Ishikawa (cell line): ENCODE data around the gene SINHCAF.

Source experiments
- CREB1 ChIP-seq: IDR thresholded peaks from 2 replicates; pipeline ENCODE4 v1.6.1; 2012; ENCODE audit warnings: low read depth
- EGR1 ChIP-seq: IDR thresholded peaks from 2 replicates; pipeline ENCODE4 v1.6.1; 2012
- EP300 ChIP-seq: IDR thresholded peaks from 2 replicates; pipeline ENCODE4 v1.6.1; 2012; ENCODE audit warnings: borderline replicate concordance
- TF ChIP-seq, protein P1 (sequence below): IDR thresholded peaks from 2 replicates; pipeline ENCODE4 v1.6.1; 2012; ENCODE audit warnings: low read depth, mild to moderate bottlenecking

- no peak for TF ChIP-seq CREB1
- TF ChIP-seq EGR1, result no peak
- TF ChIP-seq, protein P1, sequence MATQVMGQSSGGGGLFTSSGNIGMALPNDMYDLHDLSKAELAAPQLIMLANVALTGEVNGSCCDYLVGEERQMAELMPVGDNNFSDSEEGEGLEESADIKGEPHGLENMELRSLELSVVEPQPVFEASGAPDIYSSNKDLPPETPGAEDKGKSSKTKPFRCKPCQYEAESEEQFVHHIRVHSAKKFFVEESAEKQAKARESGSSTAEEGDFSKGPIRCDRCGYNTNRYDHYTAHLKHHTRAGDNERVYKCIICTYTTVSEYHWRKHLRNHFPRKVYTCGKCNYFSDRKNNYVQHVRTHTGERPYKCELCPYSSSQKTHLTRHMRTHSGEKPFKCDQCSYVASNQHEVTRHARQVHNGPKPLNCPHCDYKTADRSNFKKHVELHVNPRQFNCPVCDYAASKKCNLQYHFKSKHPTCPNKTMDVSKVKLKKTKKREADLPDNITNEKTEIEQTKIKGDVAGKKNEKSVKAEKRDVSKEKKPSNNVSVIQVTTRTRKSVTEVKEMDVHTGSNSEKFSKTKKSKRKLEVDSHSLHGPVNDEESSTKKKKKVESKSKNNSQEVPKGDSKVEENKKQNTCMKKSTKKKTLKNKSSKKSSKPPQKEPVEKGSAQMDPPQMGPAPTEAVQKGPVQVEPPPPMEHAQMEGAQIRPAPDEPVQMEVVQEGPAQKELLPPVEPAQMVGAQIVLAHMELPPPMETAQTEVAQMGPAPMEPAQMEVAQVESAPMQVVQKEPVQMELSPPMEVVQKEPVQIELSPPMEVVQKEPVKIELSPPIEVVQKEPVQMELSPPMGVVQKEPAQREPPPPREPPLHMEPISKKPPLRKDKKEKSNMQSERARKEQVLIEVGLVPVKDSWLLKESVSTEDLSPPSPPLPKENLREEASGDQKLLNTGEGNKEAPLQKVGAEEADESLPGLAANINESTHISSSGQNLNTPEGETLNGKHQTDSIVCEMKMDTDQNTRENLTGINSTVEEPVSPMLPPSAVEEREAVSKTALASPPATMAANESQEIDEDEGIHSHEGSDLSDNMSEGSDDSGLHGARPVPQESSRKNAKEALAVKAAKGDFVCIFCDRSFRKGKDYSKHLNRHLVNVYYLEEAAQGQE, result no peak
- TF ChIP-seq EP300, result no peak
Measured at GRCh38 chr12:31317471-31318395, 8.2 kb downstream of the SINHCAF start.
